Coronary artery (tissue), 2 donors: Measurements from ENCODE around the gene THADA.

Experiments used
- DNase-seq: peaks from one replicate; pipeline ENCODE4 v3.0.0-alpha.2; 2017; ENCODE audit warnings: low spot score
- H3K27ac ChIP-seq, 2 donors: fragments of 200-600 bp; sonication (generic); one replicate each; pipeline ENCODE4 v1.5.1; 2016 to 2019
- H3K4me3 ChIP-seq: fragments of 200-600 bp; sonication (generic); 2 replicates; pipeline ENCODE4 v1.5.1; 2016; ENCODE audit warnings: mild to moderate bottlenecking, moderate library complexity
- CTCF ChIP-seq: fragments of 200-600 bp; sonication (generic); IDR thresholded peaks from one replicate; pipeline ENCODE4 v1.5.1; 2019; ENCODE audit warnings: antibody characterized with exemption

THADA gene

GRCh38 chr2:43220229-43220751 lies 375.5 kb downstream of the THADA start:
- H3K27ac ChIP-seq = peak overlapping the region; percentile 97 to 99
- peak overlapping the region; percentile 94 for H3K4me3 ChIP-seq
- no peak for DNase-seq
- no peak for TF ChIP-seq CTCF

- DNase-seq = peak; percentile 90
- peak overlapping the region; percentile 94 for H3K4me3 ChIP-seq
- H3K27ac ChIP-seq = peak overlapping the region; percentile 97 to 99
- no peak for TF ChIP-seq CTCF
These were observed 376.2 kb downstream of the THADA start for GRCh38 chr2:43219383-43220228.

GRCh38 chr2:43218702-43219382 lies 377.0 kb downstream of the THADA start:
- no peak for DNase-seq
- Histone ChIP-seq H3K4me3 (peak overlapping the region; percentile 94), H3K27ac (peak overlapping the region; percentile 97 to 99)
- TF ChIP-seq CTCF = no peak

DNA sequence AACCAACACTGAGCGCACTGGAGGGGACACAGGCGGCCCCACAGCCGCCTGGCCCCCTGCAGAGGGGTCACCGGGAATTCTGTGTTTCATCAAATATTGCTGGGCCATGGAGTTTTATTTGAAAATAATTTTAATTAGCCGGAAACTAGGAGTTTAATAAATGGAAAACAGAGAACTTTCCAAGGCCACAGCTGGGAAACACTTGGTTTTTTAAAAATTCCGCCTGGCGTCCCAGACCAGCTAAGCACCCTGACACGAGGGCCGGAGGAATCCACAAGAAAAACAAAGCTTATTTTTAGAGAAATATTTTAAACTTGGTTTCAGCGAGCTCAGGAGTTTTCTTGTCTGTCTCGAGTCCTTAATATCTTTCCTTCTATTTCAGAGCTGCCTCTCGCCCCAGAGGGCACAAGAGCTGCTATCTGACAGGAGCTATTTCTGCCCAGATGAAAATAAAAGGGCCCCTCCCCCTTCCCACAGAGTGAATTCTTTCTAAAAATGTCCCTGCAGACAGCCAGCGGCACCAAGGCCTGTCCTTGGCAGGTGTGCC lies 377.6 kb downstream of the THADA start:
- TF ChIP-seq CTCF = no peak
- Histone ChIP-seq H3K4me3 (peak overlapping the region; percentile 94), H3K27ac (peak overlapping the region; percentile 97 to 99)
- DNase-seq = no peak

GRCh38 chr2:43217228-43218154 lies 378.3 kb downstream of the THADA start:
- no peak for TF ChIP-seq CTCF
- DNase-seq = no peak
- peak overlapping the region; percentile 13 for H3K4me3 ChIP-seq

DNA sequence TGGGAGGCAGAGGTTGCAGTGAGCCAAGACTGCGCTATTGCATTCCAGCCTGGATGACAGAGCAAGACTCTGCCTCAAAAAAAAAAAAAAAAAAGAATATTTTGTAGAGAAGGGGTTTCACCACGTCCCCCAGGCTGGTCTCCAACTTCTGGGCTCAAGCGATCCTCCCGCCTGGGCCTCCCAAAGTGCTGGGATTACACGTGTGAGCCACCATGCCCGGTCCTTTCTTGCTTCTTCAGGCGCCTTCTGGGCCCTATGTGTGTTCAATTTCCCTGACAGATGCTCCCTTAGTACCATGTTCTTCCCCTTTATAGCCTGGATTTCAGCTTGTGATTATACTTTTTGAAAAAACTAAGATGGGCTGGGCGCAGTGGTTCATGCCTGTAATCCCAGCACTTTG lies 379.2 kb downstream of the THADA start:
- DNase-seq = no peak
- no peak for TF ChIP-seq CTCF
- Histone ChIP-seq H3K4me3 (no peak overlapping the region), H3K27ac (peak overlapping the region; percentile 53 to 61)

More at GRCh38 chr2:43217228-43218154, 378.3 kb downstream of the THADA start:
- H3K27ac ChIP-seq = peak overlapping the region; percentile 79 to 99
